Endothelial cell (in vitro differentiated cells): ENCODE measurements around the gene INO80E. TPM values are rescaled to one million over a fixed set of nuclear protein-coding genes. Genes with fewer than 3 reads are reported as not detected.

Experiments
- DNase-seq: peaks from one replicate; pipeline ENCODE4 v3.0.0; 2021; ENCODE audit warnings: low spot score
- H3K27ac Mint-ChIP-seq: one replicate; pipeline ENCODE4 v1.8.0; 2021; ENCODE audit warnings: mixed read lengths, inconsistent platforms; ENCODE audit not compliant: unreplicated experiment
- H3K27me3 Mint-ChIP-seq: one replicate; pipeline ENCODE4 v1.8.0; 2021; ENCODE audit warnings: mild to moderate bottlenecking, moderate library complexity, mixed read lengths, inconsistent platforms; ENCODE audit not compliant: unreplicated experiment
- H3K36me3 Mint-ChIP-seq: one replicate; pipeline ENCODE4 v1.8.0; 2021; ENCODE audit warnings: mild to moderate bottlenecking, low read depth, mixed read lengths, inconsistent platforms; ENCODE audit not compliant: unreplicated experiment
- H3K4me1 Mint-ChIP-seq: one replicate; pipeline ENCODE4 v1.8.0; 2021; ENCODE audit warnings: mild to moderate bottlenecking, mixed read lengths, inconsistent platforms; ENCODE audit not compliant: unreplicated experiment
- H3K4me3 Mint-ChIP-seq: one replicate; pipeline ENCODE4 v1.8.0; 2021; ENCODE audit warnings: mild to moderate bottlenecking, mixed read lengths, inconsistent platforms; ENCODE audit not compliant: unreplicated experiment
- H3K9me3 Mint-ChIP-seq: one replicate; pipeline ENCODE4 v1.8.0; 2021; ENCODE audit warnings: mixed read lengths, inconsistent platforms; ENCODE audit not compliant: unreplicated experiment
- total RNA-seq: library from RNA; stranded (reverse); fragmentation: NEBNext Ultra II Directional; extraction: Animal tissue kit (Norgen Biotek cat#: 25700); gene quantifications from one replicate; pipeline ENCODE4 v1.2.1, GENCODE V29; 2021; ENCODE audit not compliant: unreplicated experiment
- TF ChIP-seq, protein P1 (sequence below): fragments of 200-600 bp; sonication (generic); IDR thresholded peaks from one replicate; pipeline ENCODE4 v1.5.0; 2021; ENCODE audit warnings: antibody characterized with exemption; ENCODE audit not compliant: unreplicated experiment

INO80E gene
- total RNA-seq, 1 donor from 2014 or later: 94.4 TPM

DNA sequence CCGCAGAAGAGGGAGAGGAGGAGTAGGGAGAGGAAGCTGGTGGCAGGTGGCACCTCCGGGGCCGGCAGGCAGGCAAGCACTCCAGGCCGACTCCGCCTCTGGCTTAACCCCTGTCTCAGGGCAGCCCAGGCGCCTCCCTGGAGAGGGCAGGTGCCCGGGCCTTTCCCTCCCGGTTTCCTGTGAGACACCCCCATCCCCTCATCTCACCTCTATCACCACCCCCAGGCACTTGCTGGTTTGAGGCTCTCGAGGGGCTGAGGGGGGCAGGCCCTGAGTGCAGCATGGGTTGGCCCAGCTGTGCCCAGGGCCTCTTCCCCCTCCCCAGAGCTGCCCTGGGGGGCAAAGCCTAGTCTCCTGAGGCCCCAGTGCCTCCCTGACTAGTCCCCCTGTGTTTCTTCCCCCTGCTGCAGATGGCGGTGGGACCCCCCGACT, 8.8 kb downstream of the INO80E start:
- H3K4me3 Mint-ChIP-seq: no peak overlapping the region
- peaks cover 7% of the 10 kb centered on the region for H3K4me1 Mint-ChIP-seq
- H3K36me3 Mint-ChIP-seq: peaks cover 12% of the 10 kb centered on the region
- TF ChIP-seq, protein P1, sequence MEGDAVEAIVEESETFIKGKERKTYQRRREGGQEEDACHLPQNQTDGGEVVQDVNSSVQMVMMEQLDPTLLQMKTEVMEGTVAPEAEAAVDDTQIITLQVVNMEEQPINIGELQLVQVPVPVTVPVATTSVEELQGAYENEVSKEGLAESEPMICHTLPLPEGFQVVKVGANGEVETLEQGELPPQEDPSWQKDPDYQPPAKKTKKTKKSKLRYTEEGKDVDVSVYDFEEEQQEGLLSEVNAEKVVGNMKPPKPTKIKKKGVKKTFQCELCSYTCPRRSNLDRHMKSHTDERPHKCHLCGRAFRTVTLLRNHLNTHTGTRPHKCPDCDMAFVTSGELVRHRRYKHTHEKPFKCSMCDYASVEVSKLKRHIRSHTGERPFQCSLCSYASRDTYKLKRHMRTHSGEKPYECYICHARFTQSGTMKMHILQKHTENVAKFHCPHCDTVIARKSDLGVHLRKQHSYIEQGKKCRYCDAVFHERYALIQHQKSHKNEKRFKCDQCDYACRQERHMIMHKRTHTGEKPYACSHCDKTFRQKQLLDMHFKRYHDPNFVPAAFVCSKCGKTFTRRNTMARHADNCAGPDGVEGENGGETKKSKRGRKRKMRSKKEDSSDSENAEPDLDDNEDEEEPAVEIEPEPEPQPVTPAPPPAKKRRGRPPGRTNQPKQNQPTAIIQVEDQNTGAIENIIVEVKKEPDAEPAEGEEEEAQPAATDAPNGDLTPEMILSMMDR: no peak
- peaks cover 24% of the 10 kb centered on the region for H3K27me3 Mint-ChIP-seq
- no peaks in the 10 kb centered on the region for H3K9me3 Mint-ChIP-seq
- H3K27ac Mint-ChIP-seq: no peak overlapping the region
- DNase-seq: no peak

DNA sequence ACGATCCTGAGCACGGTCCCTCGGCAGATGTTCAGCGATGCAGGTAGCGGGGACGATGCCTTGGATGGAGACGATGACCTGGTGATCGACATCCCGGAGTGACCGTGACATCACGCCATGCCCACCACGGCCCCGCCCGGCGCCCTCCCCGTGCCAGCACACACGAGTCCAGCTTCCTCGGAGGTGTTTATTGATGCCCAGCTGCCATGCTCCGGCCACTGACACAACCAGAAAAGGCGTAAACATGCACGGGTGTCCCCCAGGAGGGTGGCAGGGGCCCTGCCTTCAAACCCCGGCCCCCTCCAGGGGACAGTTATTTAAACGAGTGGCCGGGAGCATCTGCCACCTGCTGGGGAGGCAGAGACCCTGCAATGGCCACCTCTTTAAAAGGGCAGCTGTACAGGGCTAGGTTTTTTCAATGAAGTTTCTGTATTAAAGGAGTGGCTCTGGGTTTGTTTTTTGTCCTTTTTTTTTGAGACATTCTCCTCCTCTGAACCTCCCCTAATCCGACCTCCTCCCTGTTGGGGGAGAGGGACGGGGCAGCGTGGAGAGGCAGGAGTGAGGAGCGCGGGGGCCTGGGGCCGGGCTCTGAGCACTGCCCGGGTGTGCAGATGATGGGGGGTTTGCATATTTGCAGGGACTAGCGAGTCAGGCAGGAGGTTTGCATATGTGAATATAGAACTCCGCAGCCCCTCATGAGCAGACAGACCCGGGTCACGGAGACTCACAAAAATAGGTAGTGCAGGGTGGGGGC, 9.5 kb downstream of the INO80E start:
- H3K4me3 Mint-ChIP-seq: no peak overlapping the region
- peaks cover 6% of the 10 kb centered on the region for H3K4me1 Mint-ChIP-seq
- peak; percentile 64 for DNase-seq
- TF ChIP-seq, protein P1: peak; percentile 72
- peaks cover 11% of the 10 kb centered on the region for H3K36me3 Mint-ChIP-seq
- H3K27ac Mint-ChIP-seq: no peak overlapping the region
- H3K9me3 Mint-ChIP-seq: no peaks in the 10 kb centered on the region
- H3K27me3 Mint-ChIP-seq: peaks cover 22% of the 10 kb centered on the region

DNA sequence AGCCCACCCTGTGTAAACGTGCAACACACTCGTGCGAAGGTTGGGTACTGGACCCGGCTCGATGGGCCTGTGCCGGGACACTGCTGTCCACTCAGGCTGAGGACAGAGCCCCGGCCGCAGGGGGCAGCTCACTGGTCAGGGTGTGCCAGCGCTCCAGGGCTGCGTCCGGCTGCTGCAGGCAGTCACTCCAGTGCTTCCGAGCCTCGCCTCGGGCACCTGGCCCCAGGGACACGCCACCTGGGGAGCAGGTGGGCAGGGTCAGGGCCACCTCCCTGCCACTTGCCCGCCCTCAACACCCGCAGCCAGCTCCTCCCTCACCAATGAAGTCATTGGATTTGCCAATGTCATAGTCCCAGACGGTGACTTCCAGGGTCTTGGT, 10.0 kb downstream of the INO80E start:
- DNase-seq: no peak
- no peak overlapping the region for H3K27ac Mint-ChIP-seq
- H3K9me3 Mint-ChIP-seq: no peaks in the 10 kb centered on the region
- TF ChIP-seq, protein P1: no peak
- peaks cover 21% of the 10 kb centered on the region for H3K27me3 Mint-ChIP-seq
- no peak overlapping the region for H3K4me3 Mint-ChIP-seq
- H3K36me3 Mint-ChIP-seq: peaks cover 11% of the 10 kb centered on the region
- H3K4me1 Mint-ChIP-seq: peaks cover 5% of the 10 kb centered on the region

DNA sequence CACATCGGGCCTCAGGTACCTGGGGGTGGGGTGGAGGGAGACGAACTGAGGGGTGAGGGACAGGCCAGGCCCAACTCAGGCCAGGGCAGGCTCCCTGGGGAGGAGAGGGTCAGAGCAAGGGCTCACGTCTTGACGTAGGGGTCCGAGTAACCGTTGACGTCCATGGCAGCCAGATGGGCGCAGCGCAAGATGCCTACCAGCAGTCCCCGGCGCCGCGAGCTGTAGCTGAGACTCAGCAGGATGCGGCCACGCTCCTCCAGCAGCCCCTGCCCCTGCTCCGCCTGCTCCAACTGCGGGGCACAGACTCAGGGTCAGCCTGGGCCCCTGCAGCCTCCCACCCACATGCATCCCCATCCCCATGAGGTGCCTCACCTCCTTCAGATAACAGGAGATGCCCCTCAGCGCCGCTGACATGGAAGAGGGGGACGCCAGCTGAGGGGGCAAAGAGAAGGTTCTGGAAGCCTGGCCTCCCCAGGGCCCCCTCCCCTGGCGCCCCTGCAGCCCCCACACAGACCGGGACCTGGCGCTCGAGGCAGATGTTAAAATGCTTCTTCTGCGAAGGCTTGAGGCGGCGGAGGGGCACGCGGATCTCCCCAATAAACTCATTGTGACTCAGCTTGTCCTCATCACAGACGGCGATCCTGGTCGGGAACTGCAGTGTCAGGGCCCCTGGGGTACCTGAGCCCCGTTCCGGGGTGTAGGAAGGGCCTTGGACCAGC, 10.8 kb downstream of the INO80E start:
- peaks cover 11% of the 10 kb centered on the region for H3K36me3 Mint-ChIP-seq
- H3K9me3 Mint-ChIP-seq: no peaks in the 10 kb centered on the region
- H3K4me1 Mint-ChIP-seq: peaks cover 6% of the 10 kb centered on the region
- peaks cover 22% of the 10 kb centered on the region for H3K27me3 Mint-ChIP-seq
- H3K27ac Mint-ChIP-seq: no peak overlapping the region
- no peak overlapping the region for H3K4me3 Mint-ChIP-seq
- DNase-seq: no peak
- TF ChIP-seq, protein P1: no peak

DNA sequence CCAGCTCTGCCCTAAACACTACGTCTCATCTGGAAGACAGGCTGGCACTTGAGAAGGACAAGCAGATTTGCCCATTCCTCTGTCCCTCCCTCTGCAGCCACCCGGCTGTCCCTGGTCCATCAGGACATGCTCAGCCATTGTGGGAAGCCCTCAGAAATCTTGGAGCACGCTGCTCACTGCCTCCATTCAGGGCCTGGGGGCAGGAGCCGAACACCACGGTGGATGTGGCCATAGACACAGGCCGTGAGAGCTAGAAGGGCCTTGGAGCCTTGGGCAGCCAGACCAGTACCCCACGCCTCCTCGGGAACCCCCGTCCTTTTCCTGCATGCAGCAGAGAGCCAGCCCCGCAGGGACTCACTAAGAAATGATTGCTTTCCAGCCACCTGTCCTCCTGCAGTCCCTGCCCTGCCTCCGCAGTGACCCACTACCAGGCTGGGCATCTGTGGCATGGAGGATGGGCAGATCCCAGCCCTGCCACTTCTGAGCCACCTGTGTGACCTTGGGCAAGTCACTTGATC, 11.4 kb downstream of the INO80E start:
- Mint-ChIP-seq H3K9me3 (no peaks in the 10 kb centered on the region), H3K4me1 (peaks cover 10% of the 10 kb centered on the region), H3K36me3 (peaks cover 8% of the 10 kb centered on the region), H3K27me3 (peaks cover 21% of the 10 kb centered on the region), H3K4me3 (no peak overlapping the region), H3K27ac (no peak overlapping the region)
- DNase-seq: no peak
- TF ChIP-seq, protein P1: no peak
